Fibroblast of pulmonary artery (primary cell): ENCODE results near the gene VILL.
A peak's percentile ranks its signal among the peaks of the same experiment; 100 is the strongest.

Experiments used
- DNase-seq: peaks from one replicate; pipeline ENCODE4 v3.0.0-alpha.2; 2010; ENCODE audit warnings: low read depth
- H3K4me3 ChIP-seq: replicated peaks from 2 replicates; pipeline ENCODE4 v1.5.1; 2011; ENCODE audit warnings: low read depth, mild to moderate bottlenecking, control low read depth, low read length, moderate library complexity
- TF ChIP-seq, protein P1 (sequence below): IDR thresholded peaks from 2 replicates; pipeline ENCODE4 v1.5.1; 2011; ENCODE audit warnings: mild to moderate bottlenecking, control low read depth, low read length, inconsistent platforms; ENCODE audit errors: missing control alignments

Gene VILL

GRCh38 chr3:37945156-37945806 is 45.3 kb upstream of the VILL start:
- peak; percentile 37 for DNase-seq
- no peak overlapping the region for H3K4me3 ChIP-seq
- TF ChIP-seq, protein P1, sequence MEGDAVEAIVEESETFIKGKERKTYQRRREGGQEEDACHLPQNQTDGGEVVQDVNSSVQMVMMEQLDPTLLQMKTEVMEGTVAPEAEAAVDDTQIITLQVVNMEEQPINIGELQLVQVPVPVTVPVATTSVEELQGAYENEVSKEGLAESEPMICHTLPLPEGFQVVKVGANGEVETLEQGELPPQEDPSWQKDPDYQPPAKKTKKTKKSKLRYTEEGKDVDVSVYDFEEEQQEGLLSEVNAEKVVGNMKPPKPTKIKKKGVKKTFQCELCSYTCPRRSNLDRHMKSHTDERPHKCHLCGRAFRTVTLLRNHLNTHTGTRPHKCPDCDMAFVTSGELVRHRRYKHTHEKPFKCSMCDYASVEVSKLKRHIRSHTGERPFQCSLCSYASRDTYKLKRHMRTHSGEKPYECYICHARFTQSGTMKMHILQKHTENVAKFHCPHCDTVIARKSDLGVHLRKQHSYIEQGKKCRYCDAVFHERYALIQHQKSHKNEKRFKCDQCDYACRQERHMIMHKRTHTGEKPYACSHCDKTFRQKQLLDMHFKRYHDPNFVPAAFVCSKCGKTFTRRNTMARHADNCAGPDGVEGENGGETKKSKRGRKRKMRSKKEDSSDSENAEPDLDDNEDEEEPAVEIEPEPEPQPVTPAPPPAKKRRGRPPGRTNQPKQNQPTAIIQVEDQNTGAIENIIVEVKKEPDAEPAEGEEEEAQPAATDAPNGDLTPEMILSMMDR, result no peak

DNA sequence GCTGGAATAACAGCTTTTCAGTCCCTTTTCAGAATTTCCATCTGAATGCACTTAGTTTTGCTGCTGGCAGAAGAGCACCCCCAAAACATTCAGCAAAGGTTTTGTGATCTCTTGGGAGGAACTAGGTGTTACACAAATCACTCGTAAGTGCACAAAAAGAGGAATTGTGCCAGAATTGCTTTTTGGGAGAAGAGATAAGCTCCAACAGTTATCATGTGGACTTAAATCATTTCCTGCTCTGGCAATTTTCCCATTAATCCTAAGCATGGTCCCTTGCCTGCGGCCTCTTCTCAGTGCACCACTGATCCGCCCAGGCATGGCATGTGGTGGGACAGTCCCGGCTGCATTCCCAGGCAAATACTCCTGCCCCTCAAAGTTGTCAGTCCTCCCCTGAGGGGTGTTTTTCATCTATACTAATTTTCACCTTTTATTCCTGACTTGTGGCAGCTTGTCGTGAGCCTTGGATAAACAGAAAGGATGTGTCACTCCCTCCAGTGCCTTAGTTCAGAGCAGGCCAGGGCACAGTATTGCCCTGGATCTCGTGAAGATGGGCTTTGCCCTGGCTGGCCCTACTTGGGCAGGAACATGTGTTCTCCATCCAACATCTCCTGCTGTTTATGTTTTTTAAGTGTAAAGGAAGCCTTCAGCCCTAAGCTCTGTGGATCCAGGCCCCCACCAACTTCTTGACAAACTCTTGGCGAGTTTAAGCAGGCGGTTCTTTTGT is 44.6 kb upstream of the VILL start:
- TF ChIP-seq, protein P1, result no peak
- no peak overlapping the region for H3K4me3 ChIP-seq
- DNase-seq, result peak; percentile 81

DNA sequence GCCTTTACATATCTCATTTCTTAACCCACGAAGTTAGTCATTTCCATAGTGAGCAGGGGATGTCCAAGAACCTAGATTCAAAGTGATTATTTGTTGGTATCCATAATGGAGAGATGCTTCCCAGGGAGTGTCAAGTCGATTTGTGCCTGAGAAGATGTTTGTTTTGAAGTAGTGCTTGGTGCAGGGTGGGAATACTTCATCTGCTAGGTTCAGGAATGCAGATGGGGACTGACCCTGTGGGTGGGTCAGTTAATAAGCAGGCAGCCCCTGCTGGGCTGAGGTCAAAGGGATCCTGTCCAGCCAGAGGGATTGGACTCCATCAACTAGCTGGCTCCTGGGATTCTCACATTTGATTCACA is 44.1 kb upstream of the VILL start:
- no peak for DNase-seq
- no peak overlapping the region for H3K4me3 ChIP-seq
- TF ChIP-seq, protein P1, result no peak

- peak; percentile 69 for DNase-seq
- TF ChIP-seq, protein P1, result no peak
- H3K4me3 ChIP-seq, result no peak overlapping the region
These were observed 40.7 kb upstream of the VILL start for GRCh38 chr3:37949866-37950265.

DNA sequence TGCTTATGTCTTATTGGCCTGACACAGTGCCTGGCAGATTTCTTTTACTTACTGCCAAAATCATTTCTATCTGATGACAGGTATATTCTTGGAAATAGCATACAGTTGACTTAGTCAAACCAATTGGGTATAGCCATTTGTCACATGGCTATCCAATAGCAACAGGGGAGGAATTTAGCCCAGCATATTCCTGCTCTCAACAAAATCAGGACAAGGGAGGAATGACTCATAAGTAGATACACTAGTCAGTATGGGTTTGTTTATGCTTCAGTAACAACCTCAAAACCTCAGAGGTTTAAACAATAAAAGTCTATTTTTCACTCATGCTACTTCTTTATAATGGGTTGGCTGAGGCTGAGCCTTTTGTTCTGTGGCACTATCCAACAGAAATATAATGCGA is 38.0 kb upstream of the VILL start:
- no peak for DNase-seq
- no peak overlapping the region for H3K4me3 ChIP-seq
- TF ChIP-seq, protein P1, result no peak

GRCh38 chr3:37953226-37953625 is 37.4 kb upstream of the VILL start:
- H3K4me3 ChIP-seq, result no peak overlapping the region
- no peak for DNase-seq
- TF ChIP-seq, protein P1, result no peak

DNA sequence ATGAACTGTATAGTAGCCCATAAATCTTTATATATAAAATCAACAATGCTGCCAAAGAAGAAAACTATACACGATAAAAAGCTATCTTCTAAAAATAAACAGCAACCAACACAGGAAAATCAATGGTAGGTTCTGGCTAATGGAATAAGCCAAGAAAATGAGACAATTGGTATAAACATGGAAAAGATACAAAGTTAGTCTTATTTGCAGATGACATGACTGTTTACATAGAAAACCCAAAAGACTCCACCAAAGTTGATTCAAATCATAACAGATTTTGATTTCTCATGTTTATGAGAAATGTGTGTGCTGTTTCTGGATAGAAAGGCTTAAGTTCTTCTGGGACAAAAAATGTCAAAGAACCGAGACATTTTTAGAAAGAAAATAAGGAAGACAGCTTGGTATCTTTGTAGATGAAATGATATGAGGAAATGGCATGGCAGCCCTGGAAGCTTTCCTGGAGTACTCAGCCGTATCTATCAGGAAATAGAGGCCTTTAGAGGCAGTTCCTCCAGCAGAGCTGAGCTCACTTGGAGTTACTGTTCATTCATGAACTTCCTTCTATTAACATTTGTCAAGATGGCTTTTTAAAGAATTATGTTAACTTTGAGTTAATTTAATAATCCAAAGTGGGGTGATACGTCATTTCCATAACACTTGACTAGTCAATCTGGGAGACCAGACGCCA is 36.7 kb upstream of the VILL start:
- TF ChIP-seq, protein P1, result no peak
- no peak for DNase-seq

More for the DNA sequence above, 36.7 kb upstream of the VILL start:
- no peak overlapping the region for H3K4me3 ChIP-seq
